ENCODE results near the gene C1QBP. TPM values are rescaled to one million over a fixed set of nuclear protein-coding genes. Genes with fewer than 3 reads are reported as not detected.

C1QBP gene
- total RNA-seq, 1 donor from 2014 or later = 86.3 TPM

DNA sequence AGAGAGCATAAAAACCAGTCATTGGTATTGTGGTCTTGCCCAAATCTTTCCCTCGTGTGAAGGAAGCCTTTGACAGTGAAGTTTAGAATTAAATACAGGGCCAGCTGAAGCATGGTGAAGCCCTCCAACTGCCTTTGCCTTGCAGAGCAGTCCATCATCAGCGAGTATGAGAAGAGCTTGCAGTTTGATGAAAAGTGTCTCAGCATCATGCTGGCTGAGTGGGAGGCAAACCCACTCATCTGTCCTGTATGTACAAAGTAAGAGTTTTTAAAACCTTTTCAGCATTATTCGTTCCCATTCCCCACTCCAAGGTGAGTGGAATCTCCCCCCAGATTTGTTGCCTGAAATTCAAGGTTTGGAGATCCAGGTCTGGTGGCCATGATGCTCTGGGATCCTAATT is 13.1 kb downstream of the C1QBP start:
- no peak for DNase-seq (ENCODE audit: extremely low spot score, unreplicated experiment)
- Mint-ChIP-seq H3K36me3 (ENCODE audit: unreplicated experiment) (peaks cover 47% of the 10 kb centered on the region), H3K4me1 (ENCODE audit: unreplicated experiment) (peaks cover 11% of the 10 kb centered on the region), H3K9me3 (ENCODE audit: unreplicated experiment) (no peaks in the 10 kb centered on the region), H3K27ac (ENCODE audit: unreplicated experiment) (no peak overlapping the region), H3K4me3 (ENCODE audit: unreplicated experiment) (no peak overlapping the region), H3K27me3 (ENCODE audit: unreplicated experiment) (no peaks in the 10 kb centered on the region)
- TF ChIP-seq, protein P1, sequence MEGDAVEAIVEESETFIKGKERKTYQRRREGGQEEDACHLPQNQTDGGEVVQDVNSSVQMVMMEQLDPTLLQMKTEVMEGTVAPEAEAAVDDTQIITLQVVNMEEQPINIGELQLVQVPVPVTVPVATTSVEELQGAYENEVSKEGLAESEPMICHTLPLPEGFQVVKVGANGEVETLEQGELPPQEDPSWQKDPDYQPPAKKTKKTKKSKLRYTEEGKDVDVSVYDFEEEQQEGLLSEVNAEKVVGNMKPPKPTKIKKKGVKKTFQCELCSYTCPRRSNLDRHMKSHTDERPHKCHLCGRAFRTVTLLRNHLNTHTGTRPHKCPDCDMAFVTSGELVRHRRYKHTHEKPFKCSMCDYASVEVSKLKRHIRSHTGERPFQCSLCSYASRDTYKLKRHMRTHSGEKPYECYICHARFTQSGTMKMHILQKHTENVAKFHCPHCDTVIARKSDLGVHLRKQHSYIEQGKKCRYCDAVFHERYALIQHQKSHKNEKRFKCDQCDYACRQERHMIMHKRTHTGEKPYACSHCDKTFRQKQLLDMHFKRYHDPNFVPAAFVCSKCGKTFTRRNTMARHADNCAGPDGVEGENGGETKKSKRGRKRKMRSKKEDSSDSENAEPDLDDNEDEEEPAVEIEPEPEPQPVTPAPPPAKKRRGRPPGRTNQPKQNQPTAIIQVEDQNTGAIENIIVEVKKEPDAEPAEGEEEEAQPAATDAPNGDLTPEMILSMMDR (IDR thresholded peaks at IDR 0.05) = no peak

DNA sequence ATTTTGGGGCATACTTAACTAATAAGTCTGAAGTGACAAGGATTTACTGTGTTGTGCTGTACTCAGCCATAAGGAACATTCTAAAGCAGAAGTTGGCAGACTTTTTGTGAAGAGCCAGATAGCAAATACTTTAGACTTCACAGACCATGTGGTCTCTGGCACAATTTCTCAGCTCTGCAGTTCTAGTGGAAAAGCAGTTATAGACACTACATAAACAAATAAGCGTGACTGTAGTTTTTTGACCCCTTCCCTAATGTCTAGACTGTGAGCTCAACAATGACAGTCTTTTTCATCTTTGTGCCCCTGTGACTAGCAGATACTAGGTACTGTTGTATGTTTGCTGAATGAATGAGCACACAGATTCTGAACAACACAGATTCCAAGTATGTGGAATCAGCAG is 14.0 kb downstream of the C1QBP start:
- peaks cover 17% of the 10 kb centered on the region for H3K4me1 Mint-ChIP-seq (ENCODE audit: unreplicated experiment)
- peaks cover 42% of the 10 kb centered on the region for H3K36me3 Mint-ChIP-seq (ENCODE audit: unreplicated experiment)
- H3K4me3 Mint-ChIP-seq (ENCODE audit: unreplicated experiment) = no peak overlapping the region
- DNase-seq (ENCODE audit: extremely low spot score, unreplicated experiment) = no peak
- H3K27ac Mint-ChIP-seq (ENCODE audit: unreplicated experiment) = no peak overlapping the region
- TF ChIP-seq, protein P1 (IDR thresholded peaks at IDR 0.05) = no peak
- H3K9me3 Mint-ChIP-seq (ENCODE audit: unreplicated experiment) = no peaks in the 10 kb centered on the region
- no peaks in the 10 kb centered on the region for H3K27me3 Mint-ChIP-seq (ENCODE audit: unreplicated experiment)

DNA sequence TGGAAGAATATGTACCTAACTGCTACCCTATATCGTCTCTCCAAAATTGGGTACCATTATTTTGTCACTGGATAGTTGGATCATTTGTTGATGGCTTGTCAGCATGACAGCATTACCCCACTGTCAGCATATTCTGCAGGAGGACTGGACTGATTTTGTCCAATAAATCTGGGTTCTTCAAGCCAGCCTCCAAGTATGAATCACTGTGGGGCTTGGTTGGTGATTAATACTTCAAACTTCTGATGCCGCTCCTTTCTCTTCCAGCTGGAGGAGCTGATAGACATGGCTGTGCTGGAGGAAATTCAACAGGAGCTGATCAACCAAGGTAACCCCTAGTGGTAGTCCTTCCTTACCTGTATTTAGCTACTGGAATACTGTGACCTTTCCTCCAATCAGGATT is 16.4 kb downstream of the C1QBP start:
- Mint-ChIP-seq H3K4me1 (ENCODE audit: unreplicated experiment) (peaks cover 27% of the 10 kb centered on the region), H3K27ac (ENCODE audit: unreplicated experiment) (no peak overlapping the region), H3K36me3 (ENCODE audit: unreplicated experiment) (peaks cover 24% of the 10 kb centered on the region), H3K27me3 (ENCODE audit: unreplicated experiment) (no peaks in the 10 kb centered on the region), H3K9me3 (ENCODE audit: unreplicated experiment) (no peaks in the 10 kb centered on the region), H3K4me3 (ENCODE audit: unreplicated experiment) (no peak overlapping the region)
- DNase-seq (ENCODE audit: extremely low spot score, unreplicated experiment) = no peak
- TF ChIP-seq, protein P1 (IDR thresholded peaks at IDR 0.05) = no peak

DNA sequence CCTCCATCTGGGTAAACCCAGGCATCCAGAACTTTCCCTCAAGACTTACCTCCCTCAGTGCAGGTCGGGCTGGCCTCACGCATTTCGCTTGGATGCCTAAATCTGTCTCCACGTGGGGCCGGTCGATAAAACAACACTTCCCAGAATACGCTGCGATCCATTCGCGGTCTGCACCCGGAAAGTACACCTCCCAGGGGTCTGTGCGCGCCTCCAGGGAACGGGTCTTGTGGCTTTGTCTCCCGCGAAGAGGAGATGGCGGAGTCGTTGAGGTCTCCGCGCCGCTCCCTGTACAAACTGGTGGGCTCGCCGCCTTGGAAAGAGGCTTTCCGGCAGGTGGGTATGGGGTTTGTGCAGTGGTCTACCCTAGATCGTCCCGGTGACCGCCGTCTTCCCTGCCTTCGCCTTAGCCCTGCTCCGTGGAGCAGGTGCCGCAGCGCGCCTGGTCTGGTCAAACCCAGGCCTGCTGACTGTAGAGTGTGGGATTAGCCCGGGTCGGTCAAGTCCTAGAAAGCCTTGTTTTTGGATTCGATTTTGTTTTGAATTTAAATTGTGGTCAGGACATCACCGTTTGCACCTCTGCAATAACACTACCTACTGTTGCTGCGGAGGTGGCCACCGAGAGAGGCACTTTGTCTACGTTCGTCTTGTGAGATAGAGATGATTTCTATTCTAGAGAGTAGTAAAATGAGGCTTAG is 18.8 kb downstream of the C1QBP start, which contains the start of gene RPAIN:
Gene RPAIN, plus strand, starts transcription at position 224 of the 695 bp plus-strand sequence. Its CDS starts 29 bp downstream, at position 253.
- Mint-ChIP-seq H3K27ac (ENCODE audit: unreplicated experiment) (peak within 1 kb of the TSS; percentile 93), H3K9me3 (ENCODE audit: unreplicated experiment) (no peaks in the 10 kb centered on the region), H3K4me3 (ENCODE audit: unreplicated experiment) (peak within 1 kb of the TSS; percentile 97), H3K36me3 (ENCODE audit: unreplicated experiment) (peaks cover 20% of the 10 kb centered on the region), H3K27me3 (ENCODE audit: unreplicated experiment) (no peaks in the 10 kb centered on the region), H3K4me1 (ENCODE audit: unreplicated experiment) (peaks cover 29% of the 10 kb centered on the region)
- TF ChIP-seq, protein P1 (IDR thresholded peaks at IDR 0.05) = no peak
- peak; percentile 92 for DNase-seq (ENCODE audit: extremely low spot score, unreplicated experiment)

DNA sequence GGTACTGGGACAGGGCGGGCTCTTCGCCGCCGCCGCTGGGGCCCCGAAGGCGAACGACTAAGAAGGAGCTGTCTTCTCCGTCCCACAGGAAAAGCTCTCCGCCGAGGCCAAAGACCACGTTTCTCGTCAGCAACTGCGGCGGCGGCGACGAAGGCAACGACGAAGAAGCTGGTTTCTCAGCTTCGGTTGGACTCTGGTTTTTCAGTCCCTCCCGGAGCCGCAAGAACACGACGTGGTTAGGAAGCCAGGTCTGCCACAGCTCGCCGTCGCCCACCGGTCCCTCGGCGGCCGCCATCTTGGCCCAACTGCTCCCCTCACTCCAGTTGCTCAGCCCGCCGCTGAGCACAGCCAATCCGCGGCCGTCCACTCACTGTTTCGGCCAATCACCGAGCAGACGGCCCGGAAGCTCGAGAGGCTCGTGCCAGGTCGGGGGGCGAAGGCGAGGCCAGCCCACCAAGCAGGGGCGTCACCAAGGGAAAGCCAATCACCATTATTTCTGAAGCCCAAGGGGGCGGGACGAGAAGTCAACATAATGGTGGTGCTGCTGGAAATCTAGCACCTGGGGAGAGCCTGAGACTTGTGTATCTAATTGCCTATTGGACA is 19.5 kb downstream of the C1QBP start, which contains the start of gene NUP88:
Gene NUP88, minus strand, starts transcription at position 307 of the 603 bp plus-strand sequence. Its CDS starts 12 bp downstream, at position 295.
- peak within 1 kb of the TSS; percentile 93 for H3K27ac Mint-ChIP-seq (ENCODE audit: unreplicated experiment)
- H3K9me3 Mint-ChIP-seq (ENCODE audit: unreplicated experiment) = no peaks in the 10 kb centered on the region
- TF ChIP-seq, protein P1 (IDR thresholded peaks at IDR 0.05) = no peak
- peaks cover 29% of the 10 kb centered on the region for H3K4me1 Mint-ChIP-seq (ENCODE audit: unreplicated experiment)
- H3K36me3 Mint-ChIP-seq (ENCODE audit: unreplicated experiment) = peaks cover 18% of the 10 kb centered on the region
- H3K27me3 Mint-ChIP-seq (ENCODE audit: unreplicated experiment) = no peaks in the 10 kb centered on the region
- peak within 1 kb of the TSS; percentile 97 for H3K4me3 Mint-ChIP-seq (ENCODE audit: unreplicated experiment)
- peak; percentile 99 for DNase-seq (ENCODE audit: extremely low spot score, unreplicated experiment)
